SK-N-SH treated with all-trans-retinoic acid at 6 μM for 48 hours (cell line): ENCODE data around the gene JPH3.

ENCODE experiments used
- ATAC-seq: fragments of 200-7000 bp; cut with Tn5 transposase; 3 replicates; pipeline ENCODE4 v1.9.1; 2020; ENCODE audit warnings: mild to moderate bottlenecking, moderate library complexity
- ARNTL ChIP-seq: fragments of 450-650 bp; formaldehyde crosslinking; IDR thresholded peaks from 2 replicates; pipeline ENCODE4 v1.5.0; 2020; ENCODE audit warnings: low read depth, mild to moderate bottlenecking, moderate library complexity, borderline replicate concordance
- BACH2 ChIP-seq: fragments of 250-450 bp; sonication (Bioruptor Pico); IDR thresholded peaks from 2 replicates; pipeline ENCODE4 v1.9.0; 2021; ENCODE audit warnings: mild to moderate bottlenecking, borderline replicate concordance
- CSDC2 ChIP-seq: fragments of 250-450 bp; sonication (Bioruptor Pico); IDR thresholded peaks from 2 replicates; pipeline ENCODE4 v1.5.0; 2020; ENCODE audit warnings: mild to moderate bottlenecking, moderate library complexity
- ESRRG ChIP-seq: fragments of 250-450 bp; sonication (Bioruptor Pico); IDR thresholded peaks from 2 replicates; pipeline ENCODE4 v1.6.1; 2021; ENCODE audit warnings: mild to moderate bottlenecking
- GLIS3 ChIP-seq: fragments of 250-450 bp; sonication (Bioruptor Pico); IDR thresholded peaks from 2 replicates; pipeline ENCODE4 v1.5.0; 2020; ENCODE audit warnings: mild to moderate bottlenecking, moderate library complexity
- OSR1 ChIP-seq: fragments of 250-450 bp; sonication (Bioruptor Pico); IDR thresholded peaks from 2 replicates; pipeline ENCODE4 v1.8.0; 2022; ENCODE audit warnings: moderate library complexity, mild to moderate bottlenecking, inconsistent platforms
- PPARA ChIP-seq: fragments of 250-450 bp; sonication (Bioruptor Pico); IDR thresholded peaks from 2 replicates; pipeline ENCODE4 v1.5.0; 2020; ENCODE audit warnings: mild to moderate bottlenecking, borderline replicate concordance
- RARB ChIP-seq: fragments of 250-450 bp; sonication (Bioruptor Pico); IDR thresholded peaks from 2 replicates; pipeline ENCODE4 v1.8.0; 2021; ENCODE audit warnings: mild to moderate bottlenecking, moderate library complexity
- SNAI2 ChIP-seq: fragments of 250-450 bp; sonication (Bioruptor Pico); IDR thresholded peaks from 2 replicates; pipeline ENCODE4 v1.5.0; 2020; ENCODE audit warnings: mild to moderate bottlenecking, moderate library complexity
- TCF4 ChIP-seq: fragments of 250-450 bp; sonication (Bioruptor Pico); IDR thresholded peaks from 2 replicates; pipeline ENCODE4 v1.8.0; 2021; ENCODE audit warnings: mild to moderate bottlenecking, moderate library complexity, borderline replicate concordance
- ZC3H10 ChIP-seq: fragments of 250-450 bp; sonication (Bioruptor Pico); IDR thresholded peaks from 2 replicates; pipeline ENCODE4 v1.5.1; 2021; ENCODE audit warnings: mild to moderate bottlenecking, moderate library complexity
- ZFP3 ChIP-seq: fragments of 250-450 bp; sonication (Bioruptor Pico); IDR thresholded peaks from 2 replicates; pipeline ENCODE4 v1.5.0; 2020; ENCODE audit warnings: mild to moderate bottlenecking, moderate library complexity
- ZFP30 ChIP-seq: fragments of 450-650 bp; formaldehyde crosslinking; IDR thresholded peaks from 2 replicates; pipeline ENCODE4 v1.5.0; 2022; ENCODE audit warnings: mild to moderate bottlenecking, moderate library complexity
- ZNF565 ChIP-seq: fragments of 450-650 bp; formaldehyde crosslinking; conservative IDR thresholded peaks from 2 replicates; pipeline ENCODE4 v1.5.0; 2020; ENCODE audit warnings: low read depth, mild to moderate bottlenecking, moderate library complexity
- ZNF8 ChIP-seq: fragments of 450-650 bp; formaldehyde crosslinking; IDR thresholded peaks from 2 replicates; pipeline ENCODE4 v1.5.0; 2020; ENCODE audit warnings: mild to moderate bottlenecking, moderate library complexity
- TF ChIP-seq, protein P1 (sequence below): fragments of 250-450 bp; sonication (Bioruptor Pico); IDR thresholded peaks from 2 replicates; pipeline ENCODE4 v1.8.0; 2020; ENCODE audit warnings: mild to moderate bottlenecking, moderate library complexity, borderline replicate concordance
- TF ChIP-seq, protein P2 (sequence below): fragments of 250-450 bp; sonication (Bioruptor Pico); IDR thresholded peaks from 2 replicates; pipeline ENCODE4 v1.5.1; 2021; ENCODE audit warnings: mild to moderate bottlenecking, moderate library complexity
- TF ChIP-seq, protein P3 (sequence below): fragments of 250-450 bp; sonication (Bioruptor Pico); IDR thresholded peaks from 2 replicates; pipeline ENCODE4 v1.5.0; 2020; ENCODE audit warnings: mild to moderate bottlenecking, moderate library complexity
- TF ChIP-seq, protein P4 (sequence below): fragments of 250-450 bp; sonication (Bioruptor Pico); IDR thresholded peaks from 2 replicates; pipeline ENCODE4 v1.5.1; 2020; ENCODE audit warnings: low read depth, mild to moderate bottlenecking, moderate library complexity

Gene JPH3

DNA sequence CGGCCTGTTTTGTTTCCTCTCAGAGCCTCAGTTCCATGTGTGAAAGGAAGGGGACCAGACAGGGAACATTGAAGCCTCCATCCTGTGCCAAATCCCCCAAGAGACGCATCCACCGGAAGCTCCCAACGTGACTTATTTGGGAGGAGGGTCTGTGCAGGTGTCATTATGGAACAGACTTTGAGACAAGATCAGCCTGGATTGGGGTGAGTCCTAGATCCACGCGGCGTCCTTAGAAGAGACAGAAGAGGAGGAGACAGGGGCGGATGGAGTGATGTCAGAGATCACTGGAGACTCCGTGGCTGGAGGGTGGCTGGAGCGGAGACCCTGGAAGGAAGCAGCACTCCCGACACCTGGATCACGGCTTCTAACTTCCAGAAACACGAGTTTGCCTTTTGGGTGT is 83.5 kb downstream of the JPH3 start (continued):
- TF ChIP-seq, protein P1, sequence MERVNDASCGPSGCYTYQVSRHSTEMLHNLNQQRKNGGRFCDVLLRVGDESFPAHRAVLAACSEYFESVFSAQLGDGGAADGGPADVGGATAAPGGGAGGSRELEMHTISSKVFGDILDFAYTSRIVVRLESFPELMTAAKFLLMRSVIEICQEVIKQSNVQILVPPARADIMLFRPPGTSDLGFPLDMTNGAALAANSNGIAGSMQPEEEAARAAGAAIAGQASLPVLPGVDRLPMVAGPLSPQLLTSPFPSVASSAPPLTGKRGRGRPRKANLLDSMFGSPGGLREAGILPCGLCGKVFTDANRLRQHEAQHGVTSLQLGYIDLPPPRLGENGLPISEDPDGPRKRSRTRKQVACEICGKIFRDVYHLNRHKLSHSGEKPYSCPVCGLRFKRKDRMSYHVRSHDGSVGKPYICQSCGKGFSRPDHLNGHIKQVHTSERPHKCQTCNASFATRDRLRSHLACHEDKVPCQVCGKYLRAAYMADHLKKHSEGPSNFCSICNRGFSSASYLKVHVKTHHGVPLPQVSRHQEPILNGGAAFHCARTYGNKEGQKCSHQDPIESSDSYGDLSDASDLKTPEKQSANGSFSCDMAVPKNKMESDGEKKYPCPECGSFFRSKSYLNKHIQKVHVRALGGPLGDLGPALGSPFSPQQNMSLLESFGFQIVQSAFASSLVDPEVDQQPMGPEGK (CRISPR knock-in tag): no peak
- TF ChIP-seq, protein P2, sequence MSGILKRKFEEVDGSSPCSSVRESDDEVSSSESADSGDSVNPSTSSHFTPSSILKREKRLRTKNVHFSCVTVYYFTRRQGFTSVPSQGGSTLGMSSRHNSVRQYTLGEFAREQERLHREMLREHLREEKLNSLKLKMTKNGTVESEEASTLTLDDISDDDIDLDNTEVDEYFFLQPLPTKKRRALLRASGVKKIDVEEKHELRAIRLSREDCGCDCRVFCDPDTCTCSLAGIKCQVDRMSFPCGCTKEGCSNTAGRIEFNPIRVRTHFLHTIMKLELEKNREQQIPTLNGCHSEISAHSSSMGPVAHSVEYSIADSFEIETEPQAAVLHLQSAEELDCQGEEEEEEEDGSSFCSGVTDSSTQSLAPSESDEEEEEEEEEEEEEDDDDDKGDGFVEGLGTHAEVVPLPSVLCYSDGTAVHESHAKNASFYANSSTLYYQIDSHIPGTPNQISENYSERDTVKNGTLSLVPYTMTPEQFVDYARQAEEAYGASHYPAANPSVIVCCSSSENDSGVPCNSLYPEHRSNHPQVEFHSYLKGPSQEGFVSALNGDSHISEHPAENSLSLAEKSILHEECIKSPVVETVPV (CRISPR knock-in tag): no peak
- TF ChIP-seq RARB (CRISPR knock-in tag) (no peak), ZFP30 (CRISPR knock-in tag) (no peak)

DNA sequence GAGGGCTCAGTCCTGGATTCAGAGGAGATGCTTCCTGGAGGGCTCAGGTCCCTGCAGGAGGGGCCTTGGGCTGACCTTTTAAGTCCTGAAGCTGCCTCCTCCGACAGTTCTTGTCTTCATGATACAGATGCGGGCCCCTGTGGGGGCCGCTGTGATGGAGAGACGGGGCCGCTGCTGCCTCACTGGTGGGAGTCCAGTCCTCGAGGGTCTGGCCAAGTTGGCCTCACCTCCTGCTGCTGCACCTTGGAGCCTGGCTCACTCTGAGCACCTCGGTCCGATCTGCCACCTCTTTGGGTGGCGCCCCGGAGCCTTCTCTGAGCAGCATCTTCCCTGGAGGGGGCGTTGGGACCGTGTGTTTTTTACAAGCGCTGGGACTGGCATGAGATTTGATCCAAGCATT is 84.4 kb downstream of the JPH3 start:
- TF ChIP-seq TCF4: no peak
- TF ChIP-seq, protein P3, sequence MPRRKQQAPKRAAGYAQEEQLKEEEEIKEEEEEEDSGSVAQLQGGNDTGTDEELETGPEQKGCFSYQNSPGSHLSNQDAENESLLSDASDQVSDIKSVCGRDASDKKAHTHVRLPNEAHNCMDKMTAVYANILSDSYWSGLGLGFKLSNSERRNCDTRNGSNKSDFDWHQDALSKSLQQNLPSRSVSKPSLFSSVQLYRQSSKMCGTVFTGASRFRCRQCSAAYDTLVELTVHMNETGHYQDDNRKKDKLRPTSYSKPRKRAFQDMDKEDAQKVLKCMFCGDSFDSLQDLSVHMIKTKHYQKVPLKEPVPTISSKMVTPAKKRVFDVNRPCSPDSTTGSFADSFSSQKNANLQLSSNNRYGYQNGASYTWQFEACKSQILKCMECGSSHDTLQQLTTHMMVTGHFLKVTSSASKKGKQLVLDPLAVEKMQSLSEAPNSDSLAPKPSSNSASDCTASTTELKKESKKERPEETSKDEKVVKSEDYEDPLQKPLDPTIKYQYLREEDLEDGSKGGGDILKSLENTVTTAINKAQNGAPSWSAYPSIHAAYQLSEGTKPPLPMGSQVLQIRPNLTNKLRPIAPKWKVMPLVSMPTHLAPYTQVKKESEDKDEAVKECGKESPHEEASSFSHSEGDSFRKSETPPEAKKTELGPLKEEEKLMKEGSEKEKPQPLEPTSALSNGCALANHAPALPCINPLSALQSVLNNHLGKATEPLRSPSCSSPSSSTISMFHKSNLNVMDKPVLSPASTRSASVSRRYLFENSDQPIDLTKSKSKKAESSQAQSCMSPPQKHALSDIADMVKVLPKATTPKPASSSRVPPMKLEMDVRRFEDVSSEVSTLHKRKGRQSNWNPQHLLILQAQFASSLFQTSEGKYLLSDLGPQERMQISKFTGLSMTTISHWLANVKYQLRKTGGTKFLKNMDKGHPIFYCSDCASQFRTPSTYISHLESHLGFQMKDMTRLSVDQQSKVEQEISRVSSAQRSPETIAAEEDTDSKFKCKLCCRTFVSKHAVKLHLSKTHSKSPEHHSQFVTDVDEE (CRISPR knock-in tag): no peak
- TF ChIP-seq, protein P2 (CRISPR knock-in tag): no peak
- TF ChIP-seq OSR1: no peak
- ATAC-seq: no peak

DNA sequence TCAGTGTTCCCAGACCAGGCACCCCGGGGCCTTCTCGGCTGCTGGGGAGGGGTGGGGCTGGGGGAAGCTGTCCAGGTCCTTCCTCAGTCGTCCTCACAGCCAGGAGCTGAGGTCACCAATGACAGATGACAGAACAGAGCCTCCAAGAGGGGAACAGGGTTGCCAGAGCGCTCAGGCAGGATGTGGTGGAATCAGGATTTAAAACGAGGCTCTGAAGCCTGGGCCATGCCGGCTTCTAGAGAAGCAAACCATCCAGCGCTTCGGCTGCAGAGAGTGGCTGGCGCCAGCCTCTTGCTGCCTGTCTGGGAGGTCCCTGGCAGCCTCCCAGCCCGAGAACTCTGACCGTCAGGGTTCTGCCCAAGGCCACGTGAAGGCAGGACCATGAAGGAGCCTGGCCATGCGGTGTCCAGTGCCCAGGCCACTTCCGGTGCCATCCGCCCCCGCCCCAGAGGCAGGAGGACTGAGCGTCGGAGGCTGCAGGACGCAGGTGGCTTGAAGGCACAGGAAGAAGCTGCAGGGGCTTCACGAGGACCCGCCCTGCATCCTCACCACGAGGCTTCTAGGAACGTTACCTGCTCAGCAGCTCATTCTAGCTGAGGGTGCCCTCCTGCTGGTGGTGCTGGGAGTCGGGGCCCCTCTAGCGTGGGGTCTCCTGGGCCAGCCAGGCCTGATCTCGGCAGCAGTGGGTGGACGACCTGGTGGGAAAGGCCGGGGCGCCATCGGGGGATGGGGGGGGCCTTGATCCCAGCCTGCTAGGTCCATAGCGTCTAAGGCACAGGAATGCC is 85.0 kb downstream of the JPH3 start:
- ATAC-seq: peak; percentile 15
- TF ChIP-seq PPARA (CRISPR knock-in tag) (no peak), SNAI2 (CRISPR knock-in tag) (no peak), ARNTL (no peak), OSR1 (no peak)
- TF ChIP-seq, protein P4, sequence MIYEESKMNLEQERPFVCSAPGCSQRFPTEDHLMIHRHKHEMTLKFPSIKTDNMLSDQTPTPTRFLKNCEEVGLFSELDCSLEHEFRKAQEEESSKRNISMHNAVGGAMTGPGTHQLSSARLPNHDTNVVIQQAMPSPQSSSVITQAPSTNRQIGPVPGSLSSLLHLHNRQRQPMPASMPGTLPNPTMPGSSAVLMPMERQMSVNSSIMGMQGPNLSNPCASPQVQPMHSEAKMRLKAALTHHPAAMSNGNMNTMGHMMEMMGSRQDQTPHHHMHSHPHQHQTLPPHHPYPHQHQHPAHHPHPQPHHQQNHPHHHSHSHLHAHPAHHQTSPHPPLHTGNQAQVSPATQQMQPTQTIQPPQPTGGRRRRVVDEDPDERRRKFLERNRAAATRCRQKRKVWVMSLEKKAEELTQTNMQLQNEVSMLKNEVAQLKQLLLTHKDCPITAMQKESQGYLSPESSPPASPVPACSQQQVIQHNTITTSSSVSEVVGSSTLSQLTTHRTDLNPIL: no peak

DNA sequence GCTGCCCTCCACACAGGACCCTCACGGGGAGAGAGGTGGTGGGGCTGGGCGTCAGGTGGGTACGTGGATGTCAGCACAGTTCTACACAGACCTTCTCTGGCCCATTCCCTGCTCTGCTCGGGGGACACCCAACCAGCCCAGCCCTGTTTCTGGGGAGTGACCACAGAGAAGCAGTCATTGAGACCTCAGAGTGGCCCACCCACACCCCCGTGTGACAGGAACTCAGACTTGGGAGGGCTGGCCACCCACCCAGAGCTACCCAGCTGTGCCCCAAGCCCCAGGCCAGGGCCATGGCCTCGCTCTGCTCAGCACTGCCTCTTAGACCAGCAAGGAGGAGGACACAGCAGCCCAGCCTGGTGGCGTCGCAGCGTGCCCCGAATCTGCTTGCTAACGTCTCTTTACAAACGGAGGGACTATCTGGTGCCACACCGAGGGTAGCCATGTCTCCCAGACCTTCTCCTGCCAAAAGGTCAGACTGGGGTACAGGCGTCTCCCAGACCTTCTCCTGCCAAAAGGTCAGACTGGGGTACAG is 85.8 kb downstream of the JPH3 start:
- ATAC-seq: no peak
- TF ChIP-seq, protein P1 (CRISPR knock-in tag): no peak
- TF ChIP-seq ZNF8 (CRISPR knock-in tag): no peak
- no peak for TF ChIP-seq ZNF565 (CRISPR knock-in tag)
- no peak for TF ChIP-seq GLIS3 (CRISPR knock-in tag)
- no peak for TF ChIP-seq ESRRG (CRISPR knock-in tag)
- TF ChIP-seq TCF4: no peak
- no peak for TF ChIP-seq RARB (CRISPR knock-in tag)
- TF ChIP-seq, protein P2 (CRISPR knock-in tag): no peak
- TF ChIP-seq CSDC2: no peak
- TF ChIP-seq, protein P3 (CRISPR knock-in tag): no peak
- no peak for TF ChIP-seq ARNTL
- TF ChIP-seq PPARA (CRISPR knock-in tag): no peak
- no peak for TF ChIP-seq ZFP3 (CRISPR knock-in tag)
- TF ChIP-seq BACH2 (CRISPR knock-in tag): no peak
- TF ChIP-seq ZC3H10 (CRISPR knock-in tag): no peak
